ENCODE results near the gene TNXB.

DNA sequence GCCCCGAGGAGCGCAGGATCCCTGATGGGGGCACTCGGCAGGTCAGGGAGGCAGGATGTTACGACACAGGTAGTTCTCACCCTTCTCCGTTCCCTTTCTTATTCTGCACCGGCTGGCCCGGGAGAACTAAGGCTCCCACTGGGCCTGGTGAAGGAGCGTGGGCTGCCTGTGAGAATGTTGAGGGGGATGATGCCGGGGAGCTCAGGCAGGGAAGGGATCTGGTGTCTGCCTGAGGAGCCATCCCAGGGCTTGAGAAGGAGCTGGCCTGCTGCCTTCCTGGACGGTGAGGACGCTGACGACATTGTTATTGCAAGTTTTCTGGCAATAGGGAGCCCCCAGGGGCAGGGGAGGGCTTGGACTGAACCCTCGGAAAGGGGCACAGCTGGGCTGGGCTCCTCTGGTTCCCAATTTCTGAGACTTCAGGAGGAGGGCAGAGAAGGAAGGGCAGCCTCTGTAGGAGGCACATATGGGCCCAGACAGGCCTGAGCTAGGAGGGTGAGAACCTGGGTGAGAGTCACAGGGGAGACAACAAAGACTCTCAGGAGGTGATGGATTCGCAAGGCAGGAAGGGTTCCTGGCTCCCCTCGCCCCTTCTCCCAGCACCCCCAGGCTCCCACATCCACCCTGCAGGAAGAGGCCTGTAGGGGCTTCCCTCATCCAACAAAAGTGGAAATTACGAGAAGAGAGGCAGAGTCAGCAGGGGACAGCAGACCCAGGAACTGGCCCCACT lies 38.2 kb downstream of the TNXB start:
- TF ChIP-seq CTCF (IDR thresholded peaks at IDR 0.05) (no peak), POLR2A (IDR thresholded peaks at IDR 0.05) (no peak)
